K562 (cell line): ENCODE measurements around the gene GALNT13. TPM values are rescaled to one million over a fixed set of nuclear protein-coding genes. Genes with fewer than 3 reads are reported as not detected.

Experiments
- ATAC-seq: fragments of 200-7000 bp; cut with Tn5 transposase; 3 replicates; pipeline ENCODE4 v1.9.1; 2020; ENCODE audit warnings: moderate library complexity
- BruUV-seq: library from RNA; stranded (reverse); fragments of 400-500 nt; replicated peaks from 2 replicates; lab custom pipeline; 2021; lab: Mats Ljungman, UMichigan
- CTCF ChIA-PET: fragments of 300-600 bp; formaldehyde crosslinking; extraction: SDS; loops from one replicate; lab custom pipeline; 2021; ENCODE audit warnings: low intra/inter-chr PET ratio; lab: Yijun Ruan, JAX
- POLR2A ChIA-PET: fragments of 300-600, 350-650 bp; sonication (Branson Sonifier 250); formaldehyde crosslinking; extraction: SDS; loops from one replicate; lab custom pipeline; 2021; ENCODE audit warnings: antibody characterized with exemption, inconsistent platforms; lab: Yijun Ruan, JAX
- DNase-seq, 4 experiments: peaks; one replicate each; pipeline versions ENCODE4 v3.0.0 to v3.0.0-alpha.2; 2011 to 2018; ENCODE audit warnings: low spot score in 3 of 4, mixed read lengths in 3 of 4; ENCODE audit errors: extremely low read depth in 1 of 4
- FAIRE-seq: peaks from 2 replicates; lab custom pipeline; 2011; peaks lifted over from hg19 to GRCh38; lab: Jason Lieb, UNC
- H2AFZ ChIP-seq: 2 replicates; pipeline ENCODE4 v1.6.0; 2011; ENCODE audit warnings: low read depth, low read length, control low read depth, inconsistent platforms
- H3K27ac ChIP-seq: fragments of 200-600 bp; 3 replicates; pipeline ENCODE4 v1.8.0; 2011; ENCODE audit warnings: low read depth, mild to moderate bottlenecking, control low read depth, inconsistent platforms, low read length, moderate library complexity, mixed read lengths; ENCODE audit errors: extremely low read depth
- H3K27me3 ChIP-seq, 2 experiments: fragments of 300-600 bp in 1 of 2; 2 replicates in 1 of 2; 3 replicates in 1 of 2; pipeline versions ENCODE4 v1.6.0 to v1.8.0; 2011; ENCODE audit warnings: inconsistent platforms in 2 of 2, low read length in 2 of 2, mild to moderate bottlenecking in 1 of 2, mixed read lengths in 1 of 2, moderate library complexity in 1 of 2; ENCODE audit not compliant: control insufficient read depth in 2 of 2, insufficient read depth in 2 of 2
- H3K36me3 ChIP-seq: fragments of 300-600 bp; 3 replicates; pipeline ENCODE4 v1.8.0; 2011; ENCODE audit warnings: mild to moderate bottlenecking, low read length, inconsistent platforms; ENCODE audit not compliant: control insufficient read depth, insufficient read depth
- H3K4me1 ChIP-seq, 2 experiments: fragments of 200-600 bp in 1 of 2; replicated peaks in 1 of 2; 2 replicates in 1 of 2; 3 replicates in 1 of 2; pipeline versions ENCODE4 v1.5.1 to v1.8.0; 2011; ENCODE audit warnings: inconsistent platforms in 2 of 2, low read length in 2 of 2, mild to moderate bottlenecking in 1 of 2, mixed read lengths in 1 of 2, moderate library complexity in 1 of 2; ENCODE audit not compliant: control insufficient read depth in 2 of 2, insufficient read depth in 2 of 2
- H3K4me2 ChIP-seq: 2 replicates; pipeline ENCODE4 v1.6.1; 2011; ENCODE audit warnings: low read length, control low read depth, inconsistent platforms, mixed read lengths; ENCODE audit not compliant: insufficient read depth
- H3K4me3 ChIP-seq: fragments of 200-600 bp; sonication (generic), shearing (Covaris generic); 2 replicates; pipeline ENCODE4 v1.5.1; 2016; ENCODE audit warnings: control low read depth, inconsistent platforms
- H3K79me2 ChIP-seq: fragments of 200-600 bp; 3 replicates; pipeline ENCODE4 v1.8.0; 2011; ENCODE audit warnings: low read length, inconsistent platforms; ENCODE audit not compliant: control insufficient read depth, insufficient read depth
- H3K9ac ChIP-seq, 2 experiments: 2 replicates each; pipeline versions ENCODE4 v1.6.0 to v1.6.1; 2011; ENCODE audit warnings: low read depth in 2 of 2, low read length in 2 of 2, control low read depth in 1 of 2, inconsistent platforms in 1 of 2, mild to moderate bottlenecking in 1 of 2, mixed read lengths in 1 of 2; ENCODE audit not compliant: insufficient read depth in 1 of 2
- H3K9me1 ChIP-seq: one replicate; pipeline ENCODE4 v1.6.0; 2011; ENCODE audit warnings: inconsistent platforms, mild to moderate bottlenecking, low read length, moderate library complexity; ENCODE audit not compliant: control insufficient read depth, insufficient read depth
- H3K9me3 ChIP-seq: replicated peaks from 2 replicates; pipeline ENCODE4 v1.5.1; 2011; ENCODE audit warnings: low read depth, low read length, inconsistent platforms; ENCODE audit not compliant: control insufficient read depth, insufficient read depth
- H4K20me1 ChIP-seq: replicated peaks from 2 replicates; pipeline ENCODE4 v1.6.1; 2011; ENCODE audit warnings: low read length, inconsistent platforms, mixed read lengths; ENCODE audit not compliant: control insufficient read depth, insufficient read depth
- BDP1 ChIP-seq: IDR thresholded peaks from 3 replicates; pipeline ENCODE4 v1.6.1; 2011; ENCODE audit not compliant: insufficient read length, insufficient read depth
- CXXC5 ChIP-seq: fragments of 250-450 bp; sonication (Bioruptor Pico); IDR thresholded peaks from 2 replicates; pipeline ENCODE4 v1.8.0; 2022; ENCODE audit warnings: inconsistent platforms, mild to moderate bottlenecking, moderate library complexity
- ESRRB ChIP-seq: fragments of 250-450 bp; sonication (Bioruptor Pico); IDR thresholded peaks from 2 replicates; pipeline ENCODE4 v1.5.0; 2020; ENCODE audit warnings: mild to moderate bottlenecking, moderate library complexity, borderline replicate concordance
- IFI16 ChIP-seq: fragments of 250-450 bp; sonication (Bioruptor Pico); IDR thresholded peaks from 2 replicates; pipeline ENCODE4 v2.1.2; 2022; ENCODE audit warnings: mild to moderate bottlenecking, inconsistent platforms
- MCM5 ChIP-seq: fragments of 450-650 bp; IDR thresholded peaks from 2 replicates; pipeline ENCODE4 v1.6.1; 2016; ENCODE audit warnings: low read depth
- TAL1 ChIP-seq: fragments of 450-650 bp; IDR thresholded peaks from 2 replicates; pipeline ENCODE4 v1.6.1; 2016; ENCODE audit warnings: mild to moderate bottlenecking
- TEAD2 ChIP-seq: fragments of 450-650 bp; IDR thresholded peaks from 2 replicates; pipeline ENCODE4 v1.6.1; 2016; ENCODE audit warnings: missing genetic modification characterization, control low read depth, missing compliant biosample characterization
- ZBED1 ChIP-seq: IDR thresholded peaks from 2 replicates; pipeline ENCODE4 v1.6.1; 2014
- ZBTB12 ChIP-seq: fragments of 250-450 bp; sonication (Bioruptor Pico); IDR thresholded peaks from 2 replicates; pipeline ENCODE4 v1.4.0; 2020
- WGBS: fragments of 100-300 bp; shearing (Covaris generic); methylation state at CpG from one replicate; pipeline ENCODE4 v1.1.6; 2016; ENCODE audit warnings: low coverage, mixed read lengths; ENCODE audit not compliant: insufficient coverage; ENCODE audit errors: missing lambda C conversion rate; 5-methylcytosine and 5-hydroxymethylcytosine counted together
- in situ Hi-C: fragments of 300-500 bp; cut with MboI; formaldehyde crosslinking; loops from 4 replicates; pipeline ENCODE4 v1.15.0; 2018; ENCODE audit warnings: inconsistent platforms, mixed read lengths
- intact Hi-C: fragments of 100-400 bp; cut with micrococcal nuclease; formaldehyde crosslinking; loops from 2 replicates; pipeline ENCODE4 v1.14.2; 2022
- polyA plus RNA-seq, 8 experiments: library from polyadenylated mRNA; depleted of rRNA in 4 of 8; stranded (reverse) in 5 of 8; unstranded in 3 of 8; fragments of >200 nt; fragmentation: Nextera tagmentation in 2 of 8; fragmentation: Illumina TruSeq in 1 of 8; extraction: Ambion mirVana in 2 of 8; extraction: Trizol in 1 of 8; gene quantifications; 2 replicates each; pipeline versions ENCODE4 v1.2.1 to v1.2.3, GENCODE V29; 2011 to 2014; ENCODE audit warnings: inconsistent platforms in 1 of 8, missing spikeins in 1 of 8
- total RNA-seq, 7 experiments: library from RNA; depleted of rRNA in 6 of 7; stranded (reverse); fragments of >200 nt in 6 of 7; fragmentation: Illumina TruSeq in 2 of 7; extraction: Trizol in 2 of 7; gene quantifications; 2 replicates each; pipeline versions ENCODE4 v1.2.1 to v1.2.3, GENCODE V29; 2011 to 2021; ENCODE audit warnings: low replicate concordance in 1 of 7
- TF ChIP-seq, protein P1 (sequence below): sonication (generic); formaldehyde crosslinking; IDR thresholded peaks from 2 replicates; pipeline ENCODE4 v1.4.0; 2020; ENCODE audit warnings: mild to moderate bottlenecking, missing genetic modification reagents
- TF ChIP-seq, protein P2 (sequence below): fragments of 250-450 bp; sonication (Bioruptor Pico); IDR thresholded peaks from 2 replicates; pipeline ENCODE4 v1.5.1; 2021; ENCODE audit warnings: mild to moderate bottlenecking
- TF ChIP-seq, protein P3 (sequence below): sonication (generic); formaldehyde crosslinking; IDR thresholded peaks from 2 replicates; pipeline ENCODE4 v1.8.1; 2023; ENCODE audit warnings: mild to moderate bottlenecking, missing genetic modification reagents

The GALNT13 gene
- total and polyA plus RNA-seq, 9 of the 15 experiments (the other 6 are each of a cell fraction or from before 2014, with no cell fraction given), result not detected

DNA sequence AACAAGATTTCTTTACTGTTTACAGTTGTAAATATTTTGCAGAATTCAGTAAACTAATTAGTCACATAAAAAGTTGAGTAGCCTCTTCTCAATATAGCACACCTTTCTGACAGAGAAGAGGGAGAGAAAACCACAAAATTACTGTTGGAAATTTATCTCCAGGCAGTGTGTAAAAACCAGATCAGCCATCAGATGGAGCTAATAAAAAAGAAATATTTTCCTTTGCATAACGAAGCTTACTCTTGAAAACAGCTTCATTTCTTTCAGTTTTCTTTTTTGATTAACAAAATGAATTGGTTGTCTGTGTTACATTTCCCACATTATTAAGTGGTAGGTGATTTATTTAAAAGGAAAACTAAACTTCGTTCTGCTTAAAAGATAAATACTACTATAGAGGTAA lies 567.4 kb downstream of the GALNT13 start:
- intact Hi-C loops (no loop called here), in situ Hi-C loops (no loop called here)
- H3K4me1 ChIP-seq, result no peaks in the 10 kb centered on the region
- H2AFZ ChIP-seq, result no peak overlapping the region
- no peaks in the 10 kb centered on the region for H4K20me1 ChIP-seq
- no peak overlapping the region for H3K4me3 ChIP-seq
- TF ChIP-seq ESRRB (no peak), ZBTB12 (no peak), ZBED1 (no peak), MCM5 (no peak), CXXC5 (no peak), TEAD2 (tag) (no peak), IFI16 (CRISPR knock-in tag) (no peak), BDP1 (no peak), TAL1 (no peak)
- TF ChIP-seq, protein P1, sequence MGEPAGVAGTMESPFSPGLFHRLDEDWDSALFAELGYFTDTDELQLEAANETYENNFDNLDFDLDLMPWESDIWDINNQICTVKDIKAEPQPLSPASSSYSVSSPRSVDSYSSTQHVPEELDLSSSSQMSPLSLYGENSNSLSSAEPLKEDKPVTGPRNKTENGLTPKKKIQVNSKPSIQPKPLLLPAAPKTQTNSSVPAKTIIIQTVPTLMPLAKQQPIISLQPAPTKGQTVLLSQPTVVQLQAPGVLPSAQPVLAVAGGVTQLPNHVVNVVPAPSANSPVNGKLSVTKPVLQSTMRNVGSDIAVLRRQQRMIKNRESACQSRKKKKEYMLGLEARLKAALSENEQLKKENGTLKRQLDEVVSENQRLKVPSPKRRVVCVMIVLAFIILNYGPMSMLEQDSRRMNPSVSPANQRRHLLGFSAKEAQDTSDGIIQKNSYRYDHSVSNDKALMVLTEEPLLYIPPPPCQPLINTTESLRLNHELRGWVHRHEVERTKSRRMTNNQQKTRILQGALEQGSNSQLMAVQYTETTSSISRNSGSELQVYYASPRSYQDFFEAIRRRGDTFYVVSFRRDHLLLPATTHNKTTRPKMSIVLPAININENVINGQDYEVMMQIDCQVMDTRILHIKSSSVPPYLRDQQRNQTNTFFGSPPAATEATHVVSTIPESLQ (CRISPR knock-in tag), result no peak
- TF ChIP-seq, protein P2, sequence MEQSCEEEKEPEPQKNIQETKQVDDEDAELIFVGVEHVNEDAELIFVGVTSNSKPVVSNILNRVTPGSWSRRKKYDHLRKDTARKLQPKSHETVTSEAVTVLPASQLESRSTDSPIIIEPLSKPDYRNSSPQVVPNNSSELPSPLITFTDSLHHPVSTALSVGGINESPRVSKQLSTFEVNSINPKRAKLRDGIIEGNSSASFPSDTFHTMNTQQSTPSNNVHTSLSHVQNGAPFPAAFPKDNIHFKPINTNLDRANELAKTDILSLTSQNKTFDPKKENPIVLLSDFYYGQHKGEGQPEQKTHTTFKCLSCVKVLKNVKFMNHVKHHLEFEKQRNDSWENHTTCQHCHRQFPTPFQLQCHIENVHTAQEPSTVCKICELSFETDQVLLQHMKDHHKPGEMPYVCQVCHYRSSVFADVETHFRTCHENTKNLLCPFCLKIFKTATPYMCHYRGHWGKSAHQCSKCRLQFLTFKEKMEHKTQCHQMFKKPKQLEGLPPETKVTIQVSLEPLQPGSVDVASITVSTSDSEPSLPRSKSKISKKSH (CRISPR knock-in tag), result no peak
- TF ChIP-seq, protein P3, sequence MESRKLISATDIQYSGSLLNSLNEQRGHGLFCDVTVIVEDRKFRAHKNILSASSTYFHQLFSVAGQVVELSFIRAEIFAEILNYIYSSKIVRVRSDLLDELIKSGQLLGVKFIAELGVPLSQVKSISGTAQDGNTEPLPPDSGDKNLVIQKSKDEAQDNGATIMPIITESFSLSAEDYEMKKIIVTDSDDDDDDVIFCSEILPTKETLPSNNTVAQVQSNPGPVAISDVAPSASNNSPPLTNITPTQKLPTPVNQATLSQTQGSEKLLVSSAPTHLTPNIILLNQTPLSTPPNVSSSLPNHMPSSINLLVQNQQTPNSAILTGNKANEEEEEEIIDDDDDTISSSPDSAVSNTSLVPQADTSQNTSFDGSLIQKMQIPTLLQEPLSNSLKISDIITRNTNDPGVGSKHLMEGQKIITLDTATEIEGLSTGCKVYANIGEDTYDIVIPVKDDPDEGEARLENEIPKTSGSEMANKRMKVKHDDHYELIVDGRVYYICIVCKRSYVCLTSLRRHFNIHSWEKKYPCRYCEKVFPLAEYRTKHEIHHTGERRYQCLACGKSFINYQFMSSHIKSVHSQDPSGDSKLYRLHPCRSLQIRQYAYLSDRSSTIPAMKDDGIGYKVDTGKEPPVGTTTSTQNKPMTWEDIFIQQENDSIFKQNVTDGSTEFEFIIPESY (CRISPR knock-in tag), result no peak
- POLR2A ChIA-PET, result no interaction called here
- no peaks in the 10 kb centered on the region for H3K79me2 ChIP-seq
- no peak overlapping the region for H3K4me2 ChIP-seq
- WGBS, result 0% methylated on average over 2 of the region's 2 CpGs
- FAIRE-seq, result no peak
- H3K27me3 ChIP-seq, result no peaks in the 10 kb centered on the region
- no peak overlapping the region for H3K27ac ChIP-seq
- DNase-seq, result no peak
- ATAC-seq, result no peak
- no peaks in the 10 kb centered on the region for H3K9me1 ChIP-seq
- BruUV-seq, result no TSS peak
- H3K9ac ChIP-seq, result no peak overlapping the region
- no peaks in the 10 kb centered on the region for H3K36me3 ChIP-seq
- CTCF ChIA-PET, result no interaction called here
- no peaks in the 10 kb centered on the region for H3K9me3 ChIP-seq
